GM19043 (cell line): Measurements from ENCODE around the gene SMYD3.
"Not testable (repeated sequence)": the region's sequence is repeated elsewhere in the genome, so short reads cannot be mapped to it uniquely, and the experiment has no call there.

ENCODE experiments used
- ATAC-seq: cut with Tn5 transposase; IDR thresholded peaks from one replicate; pipeline ENCODE4 v1.9.1; 2021; ENCODE audit warnings: low read depth; ENCODE audit not compliant: unreplicated experiment

The SMYD3 gene

GRCh38 chr1:246367041-246367440 is 140.0 kb downstream of the SMYD3 start:
- no peak for ATAC-seq

GRCh38 chr1:246365708-246366107 is 141.4 kb downstream of the SMYD3 start:
- no peak for ATAC-seq

GRCh38 chr1:246364415-246364941 is 142.6 kb downstream of the SMYD3 start:
- ATAC-seq = peak; percentile 63

GRCh38 chr1:246357014-246357598 is 150.0 kb downstream of the SMYD3 start:
- not testable (repeated sequence) for ATAC-seq

GRCh38 chr1:246355411-246356230 is 151.5 kb downstream of the SMYD3 start:
- ATAC-seq = no peak

- ATAC-seq = no peak
Measured at GRCh38 chr1:246351721-246352120, 155.4 kb downstream of the SMYD3 start.

GRCh38 chr1:246350745-246351144 is 156.3 kb downstream of the SMYD3 start:
- no peak for ATAC-seq

GRCh38 chr1:246343937-246344336 is 163.1 kb downstream of the SMYD3 start:
- no peak for ATAC-seq

GRCh38 chr1:246343251-246343650 is 163.8 kb downstream of the SMYD3 start:
- ATAC-seq = no peak

- no peak for ATAC-seq
Measured at GRCh38 chr1:246338546-246338945, 168.5 kb downstream of the SMYD3 start.

- ATAC-seq = no peak
Measured at GRCh38 chr1:246338098-246338497, 169.0 kb downstream of the SMYD3 start.

- ATAC-seq = no peak
Measured at GRCh38 chr1:246335151-246335550, 171.9 kb downstream of the SMYD3 start.

- ATAC-seq = no peak
Measured at GRCh38 chr1:246333855-246334254, 173.2 kb downstream of the SMYD3 start.

- ATAC-seq = no peak
Measured at GRCh38 chr1:246332078-246332477, 175.0 kb downstream of the SMYD3 start.

- ATAC-seq = peak; percentile 98
Measured at GRCh38 chr1:246329900-246330299, 177.2 kb downstream of the SMYD3 start.

GRCh38 chr1:246329292-246329691 is 177.8 kb downstream of the SMYD3 start:
- ATAC-seq = not testable (repeated sequence)

- no peak for ATAC-seq
Measured at GRCh38 chr1:246324711-246325110, 182.4 kb downstream of the SMYD3 start.

GRCh38 chr1:246324033-246324432 is 183.0 kb downstream of the SMYD3 start:
- ATAC-seq = not testable (repeated sequence)

- no peak for ATAC-seq
Measured at GRCh38 chr1:246320286-246320685, 186.8 kb downstream of the SMYD3 start.

GRCh38 chr1:246319083-246319714 is 187.9 kb downstream of the SMYD3 start:
- ATAC-seq = no peak

GRCh38 chr1:246318622-246319021 is 188.5 kb downstream of the SMYD3 start:
- no peak for ATAC-seq

- ATAC-seq = no peak
Measured at GRCh38 chr1:246318036-246318359, 189.1 kb downstream of the SMYD3 start.
